ENCODE results near the gene DUS2.

DUS2 gene

GRCh38 chr16:68083239-68083781 lies 60.2 kb downstream of the DUS2 start:
- H3K27ac ChIP-seq (ENCODE audit: low read length): peak overlapping the region; percentile 99
- H3K4me3 ChIP-seq (ENCODE audit: low read length): peak overlapping the region; percentile 96
- no peaks in the 10 kb centered on the region for H3K27me3 ChIP-seq (ENCODE audit: insufficient read depth, low read length)
- H3K9ac ChIP-seq (ENCODE audit: low read depth, low read length): peak overlapping the region; percentile 99
- H3K4me1 ChIP-seq (ENCODE audit: insufficient read depth, low read length): peaks cover 12% of the 10 kb centered on the region; the same call in 1 of the 2 replicates
- peaks cover 10% of the 10 kb centered on the region for H3K36me3 ChIP-seq (ENCODE audit: insufficient read depth, low read depth, low read length)
- H3K9me3 ChIP-seq (ENCODE audit: insufficient read depth, low read depth, low read length): no peaks in the 10 kb centered on the region

- peak overlapping the region; percentile 96 for H3K4me3 ChIP-seq (ENCODE audit: low read length)
- no peaks in the 10 kb centered on the region for H3K27me3 ChIP-seq (ENCODE audit: insufficient read depth, low read length)
- peaks cover 12% of the 10 kb centered on the region; the same call in 1 of the 2 replicates for H3K4me1 ChIP-seq (ENCODE audit: insufficient read depth, low read length)
- no peaks in the 10 kb centered on the region for H3K9me3 ChIP-seq (ENCODE audit: insufficient read depth, low read depth, low read length)
- peak overlapping the region; percentile 99 for H3K27ac ChIP-seq (ENCODE audit: low read length)
- H3K36me3 ChIP-seq (ENCODE audit: insufficient read depth, low read depth, low read length): peaks cover 3% of the 10 kb centered on the region; the same call in 1 of the 2 replicates
- H3K9ac ChIP-seq (ENCODE audit: low read depth, low read length): peak overlapping the region; percentile 99; the same call in 1 of the 2 replicates
These were observed 60.9 kb downstream of the DUS2 start for GRCh38 chr16:68083861-68084503.

GRCh38 chr16:68084504-68085258 lies 61.6 kb downstream of the DUS2 start:
- Histone ChIP-seq H3K27me3 (ENCODE audit: insufficient read depth, low read length) (no peaks in the 10 kb centered on the region), H3K9me3 (ENCODE audit: insufficient read depth, low read depth, low read length) (no peaks in the 10 kb centered on the region), H3K36me3 (ENCODE audit: insufficient read depth, low read depth, low read length) (no peaks in the 10 kb centered on the region), H3K27ac (ENCODE audit: low read length) (peak overlapping the region; percentile 99), H3K9ac (ENCODE audit: low read depth, low read length) (peak overlapping the region; percentile 99), H3K4me3 (ENCODE audit: low read length) (peak overlapping the region; percentile 96), H3K4me1 (ENCODE audit: insufficient read depth, low read length) (peaks cover 12% of the 10 kb centered on the region; the same call in 1 of the 2 replicates)

GRCh38 chr16:68085259-68086071 lies 62.4 kb downstream of the DUS2 start, which contains the start of gene NFATC3:
Gene NFATC3, plus strand, starts transcription at chr16:68085370. Its CDS starts 312 bp downstream, at chr16:68085682.
- peak within 1 kb of the TSS; percentile 99 for H3K9ac ChIP-seq (ENCODE audit: low read depth, low read length)
- H3K4me1 ChIP-seq (ENCODE audit: insufficient read depth, low read length): peaks cover 12% of the 10 kb centered on the region; the same call in 1 of the 2 replicates

GRCh38 chr16:68086336-68086841 lies 63.3 kb downstream of the DUS2 start:
- peak overlapping the region; percentile 88 for H3K4me3 ChIP-seq (ENCODE audit: low read length)
- peaks cover 12% of the 10 kb centered on the region; the same call in 1 of the 2 replicates for H3K4me1 ChIP-seq (ENCODE audit: insufficient read depth, low read length)
- no peaks in the 10 kb centered on the region for H3K9me3 ChIP-seq (ENCODE audit: insufficient read depth, low read depth, low read length)
- H3K27ac ChIP-seq (ENCODE audit: low read length): no peak overlapping the region
- no peaks in the 10 kb centered on the region for H3K36me3 ChIP-seq (ENCODE audit: insufficient read depth, low read depth, low read length)
- no peaks in the 10 kb centered on the region for H3K27me3 ChIP-seq (ENCODE audit: insufficient read depth, low read length)
- H3K9ac ChIP-seq (ENCODE audit: low read depth, low read length): peak overlapping the region; percentile 81; the same call in 1 of the 2 replicates

More at GRCh38 chr16:68085259-68086071, 62.4 kb downstream of the DUS2 start, which contains the start of gene NFATC3:
- H3K36me3 ChIP-seq (ENCODE audit: insufficient read depth, low read depth, low read length): no peaks in the 10 kb centered on the region
- peak within 1 kb of the TSS; percentile 96 for H3K4me3 ChIP-seq (ENCODE audit: low read length)
- H3K27ac ChIP-seq (ENCODE audit: low read length): peak within 1 kb of the TSS; percentile 99
- no peaks in the 10 kb centered on the region for H3K9me3 ChIP-seq (ENCODE audit: insufficient read depth, low read depth, low read length)
- no peaks in the 10 kb centered on the region for H3K27me3 ChIP-seq (ENCODE audit: insufficient read depth, low read length)

- H3K27me3 ChIP-seq (ENCODE audit: insufficient read depth, low read length): no peaks in the 10 kb centered on the region
- H3K4me3 ChIP-seq (ENCODE audit: low read length): peak overlapping the region; percentile 88
- no peaks in the 10 kb centered on the region for H3K9me3 ChIP-seq (ENCODE audit: insufficient read depth, low read depth, low read length)
- H3K4me1 ChIP-seq (ENCODE audit: insufficient read depth, low read length): peaks cover 12% of the 10 kb centered on the region; the same call in 1 of the 2 replicates
- no peaks in the 10 kb centered on the region for H3K36me3 ChIP-seq (ENCODE audit: insufficient read depth, low read depth, low read length)
- H3K9ac ChIP-seq (ENCODE audit: low read depth, low read length): peak overlapping the region; percentile 81; the same call in 1 of the 2 replicates
- no peak overlapping the region for H3K27ac ChIP-seq (ENCODE audit: low read length)
These were observed 63.8 kb downstream of the DUS2 start for GRCh38 chr16:68086860-68087268.

- Histone ChIP-seq H3K4me1 (ENCODE audit: insufficient read depth, low read length) (peaks cover 12% of the 10 kb centered on the region; the same call in 1 of the 2 replicates), H3K36me3 (ENCODE audit: insufficient read depth, low read depth, low read length) (no peaks in the 10 kb centered on the region), H3K9ac (ENCODE audit: low read depth, low read length) (no peak overlapping the region), H3K4me3 (ENCODE audit: low read length) (no peak overlapping the region), H3K9me3 (ENCODE audit: insufficient read depth, low read depth, low read length) (no peaks in the 10 kb centered on the region), H3K27me3 (ENCODE audit: insufficient read depth, low read length) (no peaks in the 10 kb centered on the region), H3K27ac (ENCODE audit: low read length) (no peak overlapping the region)
These were observed 64.6 kb downstream of the DUS2 start for GRCh38 chr16:68087688-68088087.

GRCh38 chr16:68088130-68088972 lies 65.3 kb downstream of the DUS2 start:
- Histone ChIP-seq H3K9ac (ENCODE audit: low read depth, low read length) (no peak overlapping the region), H3K36me3 (ENCODE audit: insufficient read depth, low read depth, low read length) (no peaks in the 10 kb centered on the region)

GRCh38 chr16:68089067-68089466 lies 66.0 kb downstream of the DUS2 start:
- no peaks in the 10 kb centered on the region for H3K36me3 ChIP-seq (ENCODE audit: insufficient read depth, low read depth, low read length)
- no peak overlapping the region for H3K9ac ChIP-seq (ENCODE audit: low read depth, low read length)
- H3K27me3 ChIP-seq (ENCODE audit: insufficient read depth, low read length): no peaks in the 10 kb centered on the region
- peaks cover 7% of the 10 kb centered on the region; the same call in 1 of the 2 replicates for H3K4me1 ChIP-seq (ENCODE audit: insufficient read depth, low read length)
- H3K27ac ChIP-seq (ENCODE audit: low read length): no peak overlapping the region
- no peaks in the 10 kb centered on the region for H3K9me3 ChIP-seq (ENCODE audit: insufficient read depth, low read depth, low read length)
- no peak overlapping the region for H3K4me3 ChIP-seq (ENCODE audit: low read length)

More at GRCh38 chr16:68088130-68088972, 65.3 kb downstream of the DUS2 start:
- Histone ChIP-seq H3K4me1 (ENCODE audit: insufficient read depth, low read length) (peaks cover 10% of the 10 kb centered on the region; the same call in 1 of the 2 replicates), H3K27ac (ENCODE audit: low read length) (no peak overlapping the region), H3K4me3 (ENCODE audit: low read length) (no peak overlapping the region), H3K27me3 (ENCODE audit: insufficient read depth, low read length) (no peaks in the 10 kb centered on the region), H3K9me3 (ENCODE audit: insufficient read depth, low read depth, low read length) (no peaks in the 10 kb centered on the region)

GRCh38 chr16:68090130-68090529 lies 67.0 kb downstream of the DUS2 start:
- H3K27ac ChIP-seq (ENCODE audit: low read length): no peak overlapping the region
- H3K4me3 ChIP-seq (ENCODE audit: low read length): no peak overlapping the region
- H3K9me3 ChIP-seq (ENCODE audit: insufficient read depth, low read depth, low read length): no peaks in the 10 kb centered on the region
- no peaks in the 10 kb centered on the region for H3K27me3 ChIP-seq (ENCODE audit: insufficient read depth, low read length)
- H3K4me1 ChIP-seq (ENCODE audit: insufficient read depth, low read length): peaks cover 16% of the 10 kb centered on the region; the same call in 1 of the 2 replicates
- no peak overlapping the region for H3K9ac ChIP-seq (ENCODE audit: low read depth, low read length)
- H3K36me3 ChIP-seq (ENCODE audit: insufficient read depth, low read depth, low read length): no peaks in the 10 kb centered on the region
